GM12878 (cell line): ENCODE measurements around the gene SKAP1. TPM values are rescaled to one million over a fixed set of nuclear protein-coding genes. Genes with fewer than 3 reads are reported as not detected.
A peak's percentile ranks its signal among the peaks of the same experiment; 100 is the strongest.

Experiments used
- ATF3 ChIP-seq: IDR thresholded peaks from 2 replicates; pipeline ENCODE4 v1.6.1; 2011; ENCODE audit warnings: low read depth, mild to moderate bottlenecking, low read length, moderate library complexity, borderline replicate concordance; ENCODE audit errors: extremely low read depth
- BCL11A ChIP-seq: IDR thresholded peaks from 2 replicates; pipeline ENCODE4 v1.6.1; 2011; ENCODE audit warnings: low read depth, low read length
- CREB1 ChIP-seq: IDR thresholded peaks from 2 replicates; pipeline ENCODE4 v1.6.1; 2012; ENCODE audit warnings: low read depth, mild to moderate bottlenecking, inconsistent platforms
- FOS ChIP-seq: IDR thresholded peaks from 3 replicates; pipeline ENCODE4 v1.6.1; 2011; ENCODE audit warnings: borderline replicate concordance; ENCODE audit not compliant: insufficient read length; ENCODE audit errors: extremely low read depth
- IKZF2 ChIP-seq, 2 experiments: fragments of 450-650 bp; IDR thresholded peaks; 2 replicates each; pipeline ENCODE4 v1.6.1; 2017; ENCODE audit warnings: mild to moderate bottlenecking in 2 of 2, moderate library complexity in 2 of 2
- MEF2B ChIP-seq: fragments of 450-650 bp; IDR thresholded peaks from 2 replicates; pipeline ENCODE4 v1.6.1; 2018; ENCODE audit warnings: mild to moderate bottlenecking, moderate library complexity; ENCODE audit not compliant: partially characterized antibody, poor library complexity, severe bottlenecking
- MTA3 ChIP-seq: IDR thresholded peaks from 2 replicates; pipeline ENCODE4 v1.6.1; 2012; ENCODE audit warnings: low read length, inconsistent platforms, borderline replicate concordance
- MXI1 ChIP-seq: fragments of 150-350 bp; IDR thresholded peaks from 2 replicates; pipeline ENCODE4 v1.6.1; 2011; ENCODE audit warnings: low read depth, mild to moderate bottlenecking, inconsistent platforms, low read length, improper control_type of control experiment
- PAX5 ChIP-seq: IDR thresholded peaks from 2 replicates; pipeline ENCODE4 v1.6.1; 2011; ENCODE audit warnings: low read depth, low read length, borderline replicate concordance
- PBX3 ChIP-seq: IDR thresholded peaks from 2 replicates; pipeline ENCODE4 v1.6.1; 2011; ENCODE audit warnings: mild to moderate bottlenecking, low read depth, low read length, moderate library complexity; ENCODE audit not compliant: insufficient replicate concordance
- PKNOX1 ChIP-seq: fragments of 450-650 bp; IDR thresholded peaks from 2 replicates; pipeline ENCODE4 v1.6.1; 2016; ENCODE audit warnings: mild to moderate bottlenecking
- POLR2A ChIP-seq: IDR thresholded peaks from 2 replicates; pipeline ENCODE4 v1.6.1; 2011; ENCODE audit warnings: low read depth, mild to moderate bottlenecking, low read length
- RAD51 ChIP-seq: fragments of 450-650 bp; IDR thresholded peaks from 2 replicates; pipeline ENCODE4 v1.6.1; 2016; ENCODE audit warnings: moderate library complexity, mild to moderate bottlenecking, inconsistent platforms
- SMAD5 ChIP-seq: IDR thresholded peaks from 2 replicates; pipeline ENCODE4 v1.6.1; 2016; ENCODE audit warnings: antibody characterized with exemption, low read depth
- SREBF1 ChIP-seq: IDR thresholded peaks from 2 replicates; pipeline ENCODE4 v1.6.1; 2012; ENCODE audit warnings: mild to moderate bottlenecking, low read length
- STAT3 ChIP-seq: IDR thresholded peaks from 2 replicates; pipeline ENCODE4 v1.6.1; 2011; ENCODE audit warnings: low read depth, low read length, improper control_type of control experiment
- TCF12 ChIP-seq: IDR thresholded peaks from 2 replicates; pipeline ENCODE4 v1.6.1; 2011; ENCODE audit warnings: low read depth, mild to moderate bottlenecking, low read length
- ZNF274 ChIP-seq: IDR thresholded peaks from one replicate; pipeline ENCODE4 v1.8.0; 2011; ENCODE audit not compliant: insufficient read length, insufficient read depth
- polyA plus RNA-seq, 11 experiments: library from polyadenylated mRNA; depleted of rRNA in 4 of 11; unstranded in 6 of 11; stranded (reverse) in 5 of 11; fragments of >200 nt; fragmentation: Nextera tagmentation in 4 of 11; fragmentation: Illumina TruSeq in 1 of 11; extraction: Ambion mirVana in 4 of 11; extraction: Trizol in 1 of 11; gene quantifications; 1 replicate in 1 of 11; 2 replicates in 10 of 11; pipeline versions ENCODE4 v1.2.1 to v1.2.3, GENCODE V29; 2011 to 2016; ENCODE audit warnings: inconsistent platforms in 2 of 11, missing spikeins in 2 of 11, low read depth in 1 of 11
- total RNA-seq, 4 experiments: library from RNA; depleted of rRNA in 3 of 4; stranded (reverse); fragments of >200 nt in 3 of 4; fragmentation: Illumina TruSeq in 1 of 4; extraction: Trizol in 1 of 4; gene quantifications; 2 replicates each; pipeline versions ENCODE4 v1.2.1 to v1.2.3, GENCODE V29; 2013 to 2021
- TF ChIP-seq, protein P1 (sequence below): fragments of 450-650 bp; formaldehyde crosslinking; IDR thresholded peaks from 2 replicates; pipeline ENCODE4 v1.4.0; 2020; ENCODE audit warnings: mild to moderate bottlenecking, moderate library complexity
- TF ChIP-seq, protein P2 (sequence below): IDR thresholded peaks from 2 replicates; pipeline ENCODE4 v1.6.1; 2012; ENCODE audit warnings: low read length, inconsistent platforms
- TF ChIP-seq, protein P3 (sequence below): fragments of 450-650 bp; IDR thresholded peaks from 2 replicates; pipeline ENCODE4 v1.6.1; 2017; ENCODE audit warnings: mild to moderate bottlenecking, low read depth, inconsistent platforms; ENCODE audit not compliant: poor library complexity, severe bottlenecking

The SKAP1 gene
- total and polyA plus RNA-seq, 10 of the 15 experiments (the other 5 are each of a cell fraction or from before 2014, with no cell fraction given) = 17.1 to 97.6 (median 35.9) TPM

DNA sequence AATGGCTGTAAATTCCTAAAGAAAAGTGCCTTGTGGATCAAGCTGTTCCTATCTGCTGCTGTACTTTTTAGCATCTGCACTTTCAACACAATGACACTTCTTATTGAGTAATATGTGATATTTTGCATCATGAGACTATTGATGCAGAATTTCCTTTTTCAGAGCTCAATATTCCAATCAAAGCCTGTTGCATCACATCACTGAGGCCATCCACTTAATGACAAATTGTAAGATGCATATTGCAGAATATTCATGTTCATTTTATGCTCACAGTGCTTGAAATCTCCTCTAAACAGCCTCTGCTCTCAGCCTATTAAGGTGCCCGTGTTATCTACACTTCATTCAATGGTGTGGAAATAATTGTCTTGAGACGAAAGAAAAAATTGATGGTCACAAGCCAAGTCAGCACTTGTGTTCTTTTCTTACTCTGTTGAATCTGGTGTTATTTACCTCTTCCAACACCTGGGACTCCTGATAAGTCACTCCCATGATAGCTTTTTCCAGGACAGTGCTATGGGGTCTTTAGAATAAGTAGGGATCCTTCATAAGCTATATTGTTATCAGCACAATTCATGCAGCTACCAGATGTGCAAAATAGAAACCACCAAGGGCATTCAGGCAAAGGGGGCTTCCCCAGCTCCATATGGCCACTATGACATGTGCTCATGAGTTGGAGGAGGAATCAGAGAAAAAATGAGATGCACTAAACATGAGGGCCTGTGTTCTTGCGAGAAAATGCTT lies 9.3 kb upstream of the SKAP1 start (continued):
- TF ChIP-seq, protein P1, sequence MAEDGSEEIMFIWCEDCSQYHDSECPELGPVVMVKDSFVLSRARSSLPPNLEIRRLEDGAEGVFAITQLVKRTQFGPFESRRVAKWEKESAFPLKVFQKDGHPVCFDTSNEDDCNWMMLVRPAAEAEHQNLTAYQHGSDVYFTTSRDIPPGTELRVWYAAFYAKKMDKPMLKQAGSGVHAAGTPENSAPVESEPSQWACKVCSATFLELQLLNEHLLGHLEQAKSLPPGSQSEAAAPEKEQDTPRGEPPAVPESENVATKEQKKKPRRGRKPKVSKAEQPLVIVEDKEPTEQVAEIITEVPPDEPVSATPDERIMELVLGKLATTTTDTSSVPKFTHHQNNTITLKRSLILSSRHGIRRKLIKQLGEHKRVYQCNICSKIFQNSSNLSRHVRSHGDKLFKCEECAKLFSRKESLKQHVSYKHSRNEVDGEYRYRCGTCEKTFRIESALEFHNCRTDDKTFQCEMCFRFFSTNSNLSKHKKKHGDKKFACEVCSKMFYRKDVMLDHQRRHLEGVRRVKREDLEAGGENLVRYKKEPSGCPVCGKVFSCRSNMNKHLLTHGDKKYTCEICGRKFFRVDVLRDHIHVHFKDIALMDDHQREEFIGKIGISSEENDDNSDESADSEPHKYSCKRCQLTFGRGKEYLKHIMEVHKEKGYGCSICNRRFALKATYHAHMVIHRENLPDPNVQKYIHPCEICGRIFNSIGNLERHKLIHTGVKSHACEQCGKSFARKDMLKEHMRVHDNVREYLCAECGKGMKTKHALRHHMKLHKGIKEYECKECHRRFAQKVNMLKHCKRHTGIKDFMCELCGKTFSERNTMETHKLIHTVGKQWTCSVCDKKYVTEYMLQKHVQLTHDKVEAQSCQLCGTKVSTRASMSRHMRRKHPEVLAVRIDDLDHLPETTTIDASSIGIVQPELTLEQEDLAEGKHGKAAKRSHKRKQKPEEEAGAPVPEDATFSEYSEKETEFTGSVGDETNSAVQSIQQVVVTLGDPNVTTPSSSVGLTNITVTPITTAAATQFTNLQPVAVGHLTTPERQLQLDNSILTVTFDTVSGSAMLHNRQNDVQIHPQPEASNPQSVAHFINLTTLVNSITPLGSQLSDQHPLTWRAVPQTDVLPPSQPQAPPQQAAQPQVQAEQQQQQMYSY (CRISPR knock-in tag) = no peak
- TF ChIP-seq PAX5 (no peak), SREBF1 (no peak), SMAD5 (no peak), IKZF2 (IDR thresholded peaks at IDR 0.05) (0 out of 4 replicates have a peak, but pooled peaks have one; percentile 9 to 28), TCF12 (no peak), MXI1 (peak; percentile 87), MEF2B (no peak), ZNF274 (no peak), FOS (no peak), BCL11A (0 out of 2 replicates have a peak, but pooled peaks have one; percentile 18), MTA3 (no peak), POLR2A (no peak), PBX3 (no peak), PKNOX1 (no peak), CREB1 (no peak), STAT3 (no peak), ATF3 (no peak), RAD51 (peak; percentile 25; the same call in 1 of the 2 replicates)
- TF ChIP-seq, protein P2, sequence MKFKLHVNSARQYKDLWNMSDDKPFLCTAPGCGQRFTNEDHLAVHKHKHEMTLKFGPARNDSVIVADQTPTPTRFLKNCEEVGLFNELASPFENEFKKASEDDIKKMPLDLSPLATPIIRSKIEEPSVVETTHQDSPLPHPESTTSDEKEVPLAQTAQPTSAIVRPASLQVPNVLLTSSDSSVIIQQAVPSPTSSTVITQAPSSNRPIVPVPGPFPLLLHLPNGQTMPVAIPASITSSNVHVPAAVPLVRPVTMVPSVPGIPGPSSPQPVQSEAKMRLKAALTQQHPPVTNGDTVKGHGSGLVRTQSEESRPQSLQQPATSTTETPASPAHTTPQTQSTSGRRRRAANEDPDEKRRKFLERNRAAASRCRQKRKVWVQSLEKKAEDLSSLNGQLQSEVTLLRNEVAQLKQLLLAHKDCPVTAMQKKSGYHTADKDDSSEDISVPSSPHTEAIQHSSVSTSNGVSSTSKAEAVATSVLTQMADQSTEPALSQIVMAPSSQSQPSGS = no peak
- TF ChIP-seq, protein P3, sequence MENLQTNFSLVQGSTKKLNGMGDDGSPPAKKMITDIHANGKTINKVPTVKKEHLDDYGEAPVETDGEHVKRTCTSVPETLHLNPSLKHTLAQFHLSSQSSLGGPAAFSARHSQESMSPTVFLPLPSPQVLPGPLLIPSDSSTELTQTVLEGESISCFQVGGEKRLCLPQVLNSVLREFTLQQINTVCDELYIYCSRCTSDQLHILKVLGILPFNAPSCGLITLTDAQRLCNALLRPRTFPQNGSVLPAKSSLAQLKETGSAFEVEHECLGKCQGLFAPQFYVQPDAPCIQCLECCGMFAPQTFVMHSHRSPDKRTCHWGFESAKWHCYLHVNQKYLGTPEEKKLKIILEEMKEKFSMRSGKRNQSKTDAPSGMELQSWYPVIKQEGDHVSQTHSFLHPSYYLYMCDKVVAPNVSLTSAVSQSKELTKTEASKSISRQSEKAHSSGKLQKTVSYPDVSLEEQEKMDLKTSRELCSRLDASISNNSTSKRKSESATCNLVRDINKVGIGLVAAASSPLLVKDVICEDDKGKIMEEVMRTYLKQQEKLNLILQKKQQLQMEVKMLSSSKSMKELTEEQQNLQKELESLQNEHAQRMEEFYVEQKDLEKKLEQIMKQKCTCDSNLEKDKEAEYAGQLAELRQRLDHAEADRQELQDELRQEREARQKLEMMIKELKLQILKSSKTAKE = no peak
